Naive thymus-derived CD8-positive, alpha-beta T cell (primary cell): Measurements from ENCODE around the gene ULK4. TPM values are rescaled to one million over a fixed set of nuclear protein-coding genes. Genes with fewer than 3 reads are reported as not detected.
"Not testable (repeated sequence)": the region's sequence is repeated elsewhere in the genome, so short reads cannot be mapped to it uniquely, and the experiment has no call there.

Source experiments
- ATAC-seq, 2 donors: fragments of 150-1000 bp; cut with Tn5 transposase in 1 of 2; sonication (Bioruptor Pico), chemical (Tn5 transposase) in 1 of 2; 1 replicate in 1 of 2; 2 replicates in 1 of 2; pipeline ENCODE4 v1.10.0; 2021; ENCODE audit warnings: mild to moderate bottlenecking in 2 of 2, moderate library complexity in 2 of 2
- POLR2A ChIA-PET: fragments of 350-600 bp; sonication (Branson Sonifier 250); formaldehyde crosslinking; loops from one replicate; lab custom pipeline; 2021; ENCODE audit warnings: antibody characterized with exemption; lab: Charles Lee
- DNase-seq, 10 donors: peaks; one replicate each; pipeline versions ENCODE4 v3.0.0 to v3.0.0-alpha.2; 2020 to 2022
- H3K27ac Mint-ChIP-seq, 10 donors: one replicate each; pipeline ENCODE4 v1.8.0; 2020 to 2022; ENCODE audit warnings: mild to moderate bottlenecking in 10 of 10, mixed read lengths in 10 of 10, moderate library complexity in 4 of 10, inconsistent platforms in 1 of 10
- H3K27me3 Mint-ChIP-seq, 5 donors: one replicate each; pipeline ENCODE4 v1.8.0; 2021 to 2022; ENCODE audit warnings: mixed read lengths in 5 of 5
- H3K36me3 Mint-ChIP-seq, 3 donors: one replicate each; pipeline ENCODE4 v1.8.0; 2020 to 2022; ENCODE audit warnings: mixed read lengths in 3 of 3, mild to moderate bottlenecking in 2 of 3, inconsistent platforms in 1 of 3
- H3K4me1 Mint-ChIP-seq, 4 donors: one replicate each; pipeline ENCODE4 v1.8.0; 2021 to 2022; ENCODE audit warnings: mixed read lengths in 4 of 4
- H3K4me3 Mint-ChIP-seq, 10 donors: one replicate each; pipeline ENCODE4 v1.8.0; 2020 to 2022; ENCODE audit warnings: mild to moderate bottlenecking in 10 of 10, mixed read lengths in 10 of 10, moderate library complexity in 6 of 10, inconsistent platforms in 1 of 10
- H3K9me3 Mint-ChIP-seq, 9 donors: one replicate each; pipeline ENCODE4 v1.8.0; 2020 to 2022; ENCODE audit warnings: mixed read lengths in 9 of 9, mild to moderate bottlenecking in 3 of 9, inconsistent platforms in 1 of 9, moderate library complexity in 1 of 9
- polyA plus RNA-seq, 3 donors: library from polyadenylated mRNA; unstranded; fragments of 300-500 nt; fragmentation: Illumina TruSeq; gene quantifications; one replicate each; pipeline ENCODE4 v1.2.3, GENCODE V29; 2021
- total RNA-seq, 8 experiments: library from RNA in 2 of 8; stranded (reverse) in 2 of 8; gene quantifications; one replicate each; pipeline ENCODE4 v1.2.3 and lab custom pipeline; 2021 to 2026

The ULK4 gene
- total and polyA plus RNA-seq, 5 experiments from 2014 or later, result 6.6 to 16.8 (median 10.7) TPM

GRCh38 chr3:41662288-41662687 lies 299.6 kb downstream of the ULK4 start:
- no peak for DNase-seq
- Mint-ChIP-seq H3K4me3 (no peak overlapping the region), H3K36me3 (peaks cover 42 to 76% (median 49%) of the 10 kb centered on the region in 3 donors), H3K27ac (no peak overlapping the region), H3K9me3 (peaks cover 0 to 31% (median 19%) of the 10 kb centered on the region in 9 donors), H3K4me1 (no peaks in the 10 kb centered on the region), H3K27me3 (no peaks in the 10 kb centered on the region)
- POLR2A ChIA-PET, result no interaction called here
- ATAC-seq, result no peak

GRCh38 chr3:41661796-41662195 lies 300.1 kb downstream of the ULK4 start:
- ATAC-seq (no peak), DNase-seq (no peak)
- Mint-ChIP-seq H3K4me3 (no peak overlapping the region), H3K9me3 (peaks cover 0 to 31% (median 19%) of the 10 kb centered on the region in 9 donors), H3K27ac (no peak overlapping the region), H3K27me3 (no peaks in the 10 kb centered on the region), H3K4me1 (no peaks in the 10 kb centered on the region), H3K36me3 (peaks cover 42 to 72% (median 49%) of the 10 kb centered on the region in 3 donors)
- POLR2A ChIA-PET, result no interaction called here

- Mint-ChIP-seq H3K4me1 (no peaks in the 10 kb centered on the region), H3K4me3 (no peak overlapping the region), H3K36me3 (peaks cover 33 to 61% (median 38%) of the 10 kb centered on the region in 3 donors), H3K9me3 (peaks cover 0 to 19% (median 9%) of the 10 kb centered on the region in 9 donors), H3K27ac (no peak overlapping the region), H3K27me3 (no peaks in the 10 kb centered on the region)
- POLR2A ChIA-PET, result no interaction called here
- ATAC-seq, result no peak
- no peak for DNase-seq
Observed at GRCh38 chr3:41660510-41660909, 301.4 kb downstream of the ULK4 start.

GRCh38 chr3:41653571-41654239 lies 308.2 kb downstream of the ULK4 start:
- Mint-ChIP-seq H3K9me3 (peaks cover 0 to 7% (median under 1%) of the 10 kb centered on the region in 9 donors), H3K4me1 (peaks cover 0 to 2% (median 0%) of the 10 kb centered on the region in 4 donors), H3K27me3 (peaks cover 0 to 3% (median 0%) of the 10 kb centered on the region in 5 donors), H3K27ac (no peak overlapping the region), H3K36me3 (peaks cover 8 to 25% (median 14%) of the 10 kb centered on the region in 3 donors), H3K4me3 (no peak overlapping the region)
- ATAC-seq, result no peak
- POLR2A ChIA-PET, result no interaction called here
- no peak for DNase-seq

- Mint-ChIP-seq H3K27ac (no peak overlapping the region), H3K27me3 (peaks cover 0 to 3% (median 0%) of the 10 kb centered on the region in 5 donors), H3K9me3 (peaks cover 0 to 11% (median 8%) of the 10 kb centered on the region in 9 donors), H3K36me3 (peaks cover 13 to 25% (median 19%) of the 10 kb centered on the region in 3 donors), H3K4me1 (peaks cover 0 to 2% (median 0%) of the 10 kb centered on the region in 4 donors), H3K4me3 (no peak overlapping the region)
- ATAC-seq (no peak), DNase-seq (no peak)
- POLR2A ChIA-PET, result no interaction called here
Observed at GRCh38 chr3:41652931-41653330, 309.0 kb downstream of the ULK4 start.

GRCh38 chr3:41652506-41652905 lies 309.4 kb downstream of the ULK4 start:
- peaks cover 0 to 11% (median 8%) of the 10 kb centered on the region in 9 donors for H3K9me3 Mint-ChIP-seq
- H3K4me1 Mint-ChIP-seq, result peaks cover 0 to 2% (median 0%) of the 10 kb centered on the region in 4 donors
- ATAC-seq (no peak), DNase-seq (no peak)
- H3K36me3 Mint-ChIP-seq, result peaks cover 13 to 24% (median 18%) of the 10 kb centered on the region in 3 donors
- POLR2A ChIA-PET, result no interaction called here
- peaks cover 0 to 3% (median 0%) of the 10 kb centered on the region in 5 donors for H3K27me3 Mint-ChIP-seq
- no peak overlapping the region for H3K4me3 Mint-ChIP-seq
- H3K27ac Mint-ChIP-seq, result no peak overlapping the region

GRCh38 chr3:41651718-41652117 lies 310.2 kb downstream of the ULK4 start:
- POLR2A ChIA-PET, result no interaction called here
- no peak for ATAC-seq
- no peak overlapping the region for H3K4me3 Mint-ChIP-seq
- peaks cover 13 to 23% (median 18%) of the 10 kb centered on the region in 3 donors for H3K36me3 Mint-ChIP-seq
- peaks cover 0 to 2% (median 0%) of the 10 kb centered on the region in 4 donors for H3K4me1 Mint-ChIP-seq
- peaks cover 0 to 3% (median 0%) of the 10 kb centered on the region in 5 donors for H3K27me3 Mint-ChIP-seq
- DNase-seq, result no peak
- H3K9me3 Mint-ChIP-seq, result peaks cover 0 to 12% (median 8%) of the 10 kb centered on the region in 9 donors
- no peak overlapping the region for H3K27ac Mint-ChIP-seq

- Mint-ChIP-seq H3K27me3 (peaks cover 0 to 3% (median 0%) of the 10 kb centered on the region in 5 donors), H3K9me3 (peaks cover 0 to 24% (median 14%) of the 10 kb centered on the region in 9 donors), H3K4me1 (peaks cover 0 to 2% (median 0%) of the 10 kb centered on the region in 4 donors), H3K27ac (no peak overlapping the region), H3K36me3 (peaks cover 14 to 26% (median 18%) of the 10 kb centered on the region in 3 donors), H3K4me3 (no peak overlapping the region)
- POLR2A ChIA-PET, result no interaction called here
- DNase-seq, result no peak
- ATAC-seq, result no peak
Observed at GRCh38 chr3:41650406-41650805, 311.5 kb downstream of the ULK4 start.

- Mint-ChIP-seq H3K27me3 (peaks cover 0 to 3% (median 0%) of the 10 kb centered on the region in 5 donors), H3K27ac (no peak overlapping the region), H3K36me3 (peaks cover 14 to 26% (median 18%) of the 10 kb centered on the region in 3 donors), H3K4me1 (peaks cover 0 to 2% (median 0%) of the 10 kb centered on the region in 4 donors), H3K9me3 (peaks cover 0 to 29% (median 14%) of the 10 kb centered on the region in 9 donors), H3K4me3 (no peak overlapping the region)
- POLR2A ChIA-PET, result no interaction called here
- ATAC-seq (no peak), DNase-seq (no peak)
Observed at GRCh38 chr3:41649129-41649739, 312.7 kb downstream of the ULK4 start.

GRCh38 chr3:41647730-41648129 lies 314.2 kb downstream of the ULK4 start:
- H3K4me1 Mint-ChIP-seq, DNase-seq: not testable (repeated sequence)

GRCh38 chr3:41640076-41640475 lies 321.8 kb downstream of the ULK4 start:
- POLR2A ChIA-PET, result no interaction called here
- H3K27me3 Mint-ChIP-seq, result no peaks in the 10 kb centered on the region
- peaks cover 0 to 9% (median 0%) of the 10 kb centered on the region in 3 donors for H3K36me3 Mint-ChIP-seq
- H3K4me3 Mint-ChIP-seq, result no peak overlapping the region
- DNase-seq, result no peak
- no peak overlapping the region for H3K27ac Mint-ChIP-seq
- H3K4me1 Mint-ChIP-seq, result no peaks in the 10 kb centered on the region
- H3K9me3 Mint-ChIP-seq, result peaks cover 0 to 11% (median 0%) of the 10 kb centered on the region in 9 donors
- no peak for ATAC-seq

More at GRCh38 chr3:41647730-41648129, 314.2 kb downstream of the ULK4 start:
- H3K4me3 Mint-ChIP-seq, ATAC-seq, H3K27me3 Mint-ChIP-seq, H3K27ac Mint-ChIP-seq, POLR2A ChIA-PET: not testable (repeated sequence)
- H3K36me3 Mint-ChIP-seq, result peaks cover 14 to 31% (median 15%) of the 10 kb centered on the region in 3 donors
- peaks cover 0 to 29% (median 19%) of the 10 kb centered on the region in 9 donors for H3K9me3 Mint-ChIP-seq

GRCh38 chr3:41638381-41638780 lies 323.5 kb downstream of the ULK4 start:
- Mint-ChIP-seq H3K36me3 (peaks cover 0 to 6% (median 0%) of the 10 kb centered on the region in 3 donors), H3K27me3 (no peaks in the 10 kb centered on the region), H3K9me3 (peaks cover 0 to 9% (median 0%) of the 10 kb centered on the region in 9 donors), H3K4me3 (no peak overlapping the region), H3K4me1 (no peaks in the 10 kb centered on the region), H3K27ac (no peak overlapping the region)
- ATAC-seq, result no peak
- no peak for DNase-seq
- POLR2A ChIA-PET, result no interaction called here

- no peaks in the 10 kb centered on the region for H3K27me3 Mint-ChIP-seq
- no peak for ATAC-seq
- H3K4me3 Mint-ChIP-seq, result no peak overlapping the region
- DNase-seq, result no peak
- POLR2A ChIA-PET, result no interaction called here
- H3K4me1 Mint-ChIP-seq, result no peaks in the 10 kb centered on the region
- H3K27ac Mint-ChIP-seq, result peak overlapping the region in 1 of 10 donors; percentile 21
- H3K9me3 Mint-ChIP-seq, result no peaks in the 10 kb centered on the region
- H3K36me3 Mint-ChIP-seq, result peaks cover 0 to 1% (median 0%) of the 10 kb centered on the region in 3 donors
Observed at GRCh38 chr3:41632700-41633099, 329.2 kb downstream of the ULK4 start.
